H1 (cell line): Measurements from ENCODE around the gene KIDINS220. TPM values are rescaled to one million over a fixed set of nuclear protein-coding genes. Genes with fewer than 3 reads are reported as not detected.

Source experiments
- CTCF ChIA-PET: fragments of 300-600 bp; sonication (Branson Sonifier 250); formaldehyde crosslinking; loops from one replicate; lab custom pipeline; 2021; ENCODE audit not compliant: partially characterized antibody; lab: Charles Lee
- POLR2A ChIA-PET: fragments of 300-600 bp; sonication (Branson Sonifier 250); formaldehyde crosslinking; loops from one replicate; lab custom pipeline; 2021; ENCODE audit warnings: inconsistent platforms; ENCODE audit not compliant: partially characterized antibody; lab: Charles Lee
- DNase-seq, 2 experiments: peaks; one replicate each; pipeline versions ENCODE4 v3.0.0 to v3.0.0-alpha.2; 2010 to 2022; ENCODE audit warnings: low spot score in 2 of 2, low read depth in 1 of 2, mixed read lengths in 1 of 2
- FAIRE-seq: peaks from 2 replicates; lab custom pipeline; 2011; peaks lifted over from hg19 to GRCh38; lab: Jason Lieb, UNC
- H2AFZ ChIP-seq: 2 replicates; pipeline ENCODE4 v1.8.1; 2012; ENCODE audit warnings: low read length, inconsistent platforms
- H2AK5ac ChIP-seq: 2 replicates; pipeline ENCODE4 v1.6.1; 2013; ENCODE audit warnings: low read depth, low read length
- H2BK120ac ChIP-seq: replicated peaks from 2 replicates; pipeline ENCODE3; 2013; ENCODE audit warnings: low read depth, low read length, inconsistent platforms
- H2BK12ac ChIP-seq: 2 replicates; pipeline ENCODE4 v1.6.1; 2013; ENCODE audit warnings: low read depth, low read length
- H2BK15ac ChIP-seq: 2 replicates; pipeline ENCODE4 v1.6.1; 2013; ENCODE audit warnings: low read length
- H2BK20ac ChIP-seq: 2 replicates; pipeline ENCODE4 v1.6.1; 2013; ENCODE audit warnings: low read length
- H2BK5ac ChIP-seq: 2 replicates; pipeline ENCODE4 v1.6.1; 2013; ENCODE audit warnings: low read depth, low read length
- H3K14ac ChIP-seq: 2 replicates; pipeline ENCODE4 v1.6.1; 2013; ENCODE audit warnings: inconsistent platforms; ENCODE audit not compliant: insufficient read length
- H3K18ac ChIP-seq: 2 replicates; pipeline ENCODE4 v1.6.1; 2013; ENCODE audit warnings: low read length; ENCODE audit errors: extremely low read depth
- H3K23ac ChIP-seq: 2 replicates; pipeline ENCODE4 v1.6.1; 2013; ENCODE audit warnings: inconsistent platforms; ENCODE audit not compliant: insufficient read length
- H3K23me2 ChIP-seq: 2 replicates; pipeline ENCODE4 v1.6.1; 2013; ENCODE audit warnings: low read depth, low read length
- H3K27ac ChIP-seq: 2 replicates; pipeline ENCODE4 v1.6.1; 2011; ENCODE audit warnings: low read depth, low read length, inconsistent platforms
- H3K27me3 ChIP-seq, 4 experiments: replicated peaks in 1 of 4; 1 replicate in 1 of 4; 2 replicates in 3 of 4; pipeline versions ENCODE4 v1.6.1 to v1.8.1; 2011 to 2013; ENCODE audit warnings: low read length in 3 of 4, mild to moderate bottlenecking in 3 of 4, inconsistent platforms in 2 of 4, mixed read lengths in 2 of 4, moderate library complexity in 1 of 4; ENCODE audit not compliant: control insufficient read depth in 3 of 4, insufficient read depth in 3 of 4; ENCODE audit errors: extremely low read depth in 1 of 4
- H3K36me3 ChIP-seq, 4 experiments: 2 replicates each; pipeline versions ENCODE4 v1.6.1 to v1.8.1; 2011 to 2013; ENCODE audit warnings: mild to moderate bottlenecking in 4 of 4, low read length in 3 of 4, moderate library complexity in 2 of 4, control low read depth in 1 of 4, inconsistent platforms in 1 of 4; ENCODE audit not compliant: insufficient read depth in 4 of 4, control insufficient read depth in 2 of 4
- H3K4ac ChIP-seq: replicated peaks from 2 replicates; pipeline ENCODE3; 2013; ENCODE audit warnings: low read length, low read depth, mixed read lengths, inconsistent platforms; ENCODE audit not compliant: insufficient read length
- H3K4me1 ChIP-seq, 4 experiments: replicated peaks in 1 of 4; 1 replicate in 1 of 4; 2 replicates in 3 of 4; pipeline versions ENCODE4 v1.6.1 to v1.8.1; 2011 to 2013; ENCODE audit warnings: low read length in 3 of 4, inconsistent platforms in 2 of 4, mixed read lengths in 1 of 4; ENCODE audit not compliant: insufficient read depth in 4 of 4, control insufficient read depth in 3 of 4
- H3K4me2 ChIP-seq, 2 experiments: 2 replicates each; pipeline versions ENCODE4 v1.6.1 to v1.8.1; 2011 to 2013; ENCODE audit warnings: low read depth in 2 of 2, low read length in 2 of 2, control low read depth in 1 of 2, inconsistent platforms in 1 of 2, mild to moderate bottlenecking in 1 of 2; ENCODE audit not compliant: insufficient read depth in 1 of 2
- H3K4me3 ChIP-seq, 4 experiments: fragments of 200-600, 300-600 bp in 1 of 4; sonication (generic), shearing (Covaris generic), sonication (Bioruptor Twin) in 1 of 4; 2 replicates each; pipeline versions ENCODE4 v1.5.1 to v1.8.1; 2011 to 2016; ENCODE audit warnings: low read length in 4 of 4, low read depth in 3 of 4, control low read depth in 2 of 4, inconsistent platforms in 2 of 4, mild to moderate bottlenecking in 2 of 4, mixed read lengths in 1 of 4, moderate library complexity in 1 of 4; ENCODE audit not compliant: insufficient read depth in 2 of 4; ENCODE audit errors: extremely low read depth in 1 of 4
- H3K56ac ChIP-seq: replicated peaks from 2 replicates; pipeline ENCODE3; 2013; ENCODE audit warnings: low read depth, mild to moderate bottlenecking, mixed read lengths, low read length, inconsistent platforms; ENCODE audit not compliant: insufficient read length
- H3K79me1 ChIP-seq: 2 replicates; pipeline ENCODE4 v1.6.1; 2013; ENCODE audit warnings: low read depth, low read length, control low read depth
- H3K79me2 ChIP-seq, 2 experiments: 2 replicates each; pipeline versions ENCODE4 v1.6.1 to v1.8.1; 2012 to 2013; ENCODE audit warnings: low read length in 2 of 2, mild to moderate bottlenecking in 2 of 2, inconsistent platforms in 1 of 2; ENCODE audit not compliant: insufficient read depth in 2 of 2, control insufficient read depth in 1 of 2
- H3K9ac ChIP-seq, 4 experiments: replicated peaks in 1 of 4; 1 replicate in 1 of 4; 2 replicates in 3 of 4; pipeline versions ENCODE4 v1.6.1 to v1.8.1; 2011 to 2013; ENCODE audit warnings: low read depth in 3 of 4, low read length in 3 of 4, control low read depth in 2 of 4, mild to moderate bottlenecking in 2 of 4, moderate library complexity in 2 of 4, inconsistent platforms in 1 of 4; ENCODE audit errors: extremely low read depth in 1 of 4
- H3K9me3 ChIP-seq, 2 experiments: 2 replicates each; pipeline versions ENCODE4 v1.6.1 to v1.8.1; 2012 to 2013; ENCODE audit warnings: mild to moderate bottlenecking in 2 of 2, moderate library complexity in 2 of 2, control low read depth in 1 of 2, inconsistent platforms in 1 of 2, low read depth in 1 of 2, low read length in 1 of 2, mixed read lengths in 1 of 2; ENCODE audit not compliant: insufficient read depth in 2 of 2
- H4K20me1 ChIP-seq, 2 experiments: replicated peaks in 1 of 2; 2 replicates each; pipeline versions ENCODE3 to v1.8.1; 2011 to 2013; ENCODE audit warnings: inconsistent platforms in 2 of 2, low read length in 2 of 2, mild to moderate bottlenecking in 1 of 2; ENCODE audit not compliant: insufficient read depth in 2 of 2, control insufficient read depth in 1 of 2
- H4K5ac ChIP-seq: 2 replicates; pipeline ENCODE4 v1.6.1; 2013; ENCODE audit warnings: low read length, low read depth, mixed read lengths, inconsistent platforms; ENCODE audit not compliant: insufficient read length
- H4K8ac ChIP-seq: 2 replicates; pipeline ENCODE4 v1.8.0; 2013; ENCODE audit warnings: mild to moderate bottlenecking, moderate library complexity, low read length, inconsistent platforms; ENCODE audit not compliant: insufficient read depth; ENCODE audit errors: extremely low read depth
- H4K91ac ChIP-seq: replicated peaks from 2 replicates; pipeline ENCODE3; 2013; ENCODE audit warnings: low read length, mixed read lengths, inconsistent platforms; ENCODE audit not compliant: insufficient read length
- SRF ChIP-seq: IDR thresholded peaks from 2 replicates; pipeline ENCODE4 v1.6.1; 2011; ENCODE audit warnings: mild to moderate bottlenecking, low read depth, low read length, moderate library complexity
- WGBS, 2 experiments: shearing (Covaris generic) in 1 of 2; methylation state at CpG; one replicate each; pipeline versions ENCODE4 v1.1.6 to v1.1.7; 2013 to 2015; ENCODE audit warnings: low lambda C conversion rate in 2 of 2, mixed read lengths in 2 of 2, inconsistent platforms in 1 of 2, low coverage in 1 of 2, missing lambda C conversion rate in 1 of 2; ENCODE audit not compliant: insufficient replicate concordance in 2 of 2, insufficient coverage in 1 of 2, insufficient read length in 1 of 2; ENCODE audit errors: extremely low coverage in 1 of 2, missing lambda C conversion rate in 1 of 2; 5-methylcytosine and 5-hydroxymethylcytosine counted together
- polyA plus RNA-seq, 7 experiments: library from polyadenylated mRNA; depleted of rRNA in 3 of 7; stranded (reverse) in 5 of 7; unstranded in 2 of 7; fragments of >200 nt in 5 of 7; fragments of 200-250 nt in 2 of 7; gene quantifications; 1 replicate in 5 of 7; 2 replicates in 1 of 7; 4 replicates in 1 of 7; pipeline versions ENCODE4 v1.2.1 to v1.2.3, GENCODE V29; 2011 to 2013; ENCODE audit warnings: missing spikeins in 2 of 7, mixed read lengths in 2 of 7
- total RNA-seq: library from RNA; stranded (reverse); fragmentation: NEBNext Ultra II Directional; extraction: Animal tissue kit (Norgen Biotek cat#: 25700); gene quantifications from 2 replicates; pipeline ENCODE4 v1.2.1, GENCODE V29; 2021

The KIDINS220 gene
- total and polyA plus RNA-seq, 2 of the 8 experiments (the other 6 are each of a cell fraction or from before 2014, with no cell fraction given) = 21.2 to 27.1 TPM

GRCh38 chr2:8800218-8800617 is 37.2 kb downstream of the KIDINS220 start:
- Histone ChIP-seq H3K9me3 (no peaks in the 10 kb centered on the region), H3K79me1 (no peaks in the 10 kb centered on the region), H2BK20ac (no peak overlapping the region), H3K23ac (no peak overlapping the region), H3K18ac (no peak overlapping the region), H3K23me2 (no peaks in the 10 kb centered on the region; the same call in 1 of the 2 replicates), H4K20me1 (peaks cover 0 to 4% of the 10 kb centered on the region in 2 experiments), H3K9ac (no peak overlapping the region), H3K4me1 (no peaks in the 10 kb centered on the region), H3K4ac (no peak overlapping the region), H3K27ac (no peak overlapping the region), H3K4me3 (no peak overlapping the region), H2BK12ac (no peak overlapping the region), H2BK120ac (no peak overlapping the region), H4K8ac (no peak overlapping the region), H3K27me3 (no peaks in the 10 kb centered on the region), H3K56ac (no peak overlapping the region), H2AFZ (no peak overlapping the region), H3K36me3 (peaks cover 2 to 12% (median 6%) of the 10 kb centered on the region in 4 experiments; a peak in 6 of 8 replicates), H2BK5ac (no peak overlapping the region), H4K5ac (no peak overlapping the region), H3K4me2 (no peak overlapping the region), H3K79me2 (no peaks in the 10 kb centered on the region), H2BK15ac (no peak overlapping the region), H2AK5ac (no peak overlapping the region), H4K91ac (no peak overlapping the region), H3K14ac (no peak overlapping the region)
- CTCF ChIA-PET = interaction anchor here (1.1 kb wide), 1 partner anchor 22 kb away, joined by 4 read pairs; no protein-coding TSS in a partner anchor
- DNase-seq (no peak), FAIRE-seq (no peak)
- 93% methylated on average over 5 of the region's 5 CpGs; no CpG with 5 or more reads in 1 of the 2 experiments for WGBS, 2 experiments
- POLR2A ChIA-PET = no interaction called here
- TF ChIP-seq SRF = no peak
